ENCODE measurements around the gene PHF21B.

The PHF21B gene

DNA sequence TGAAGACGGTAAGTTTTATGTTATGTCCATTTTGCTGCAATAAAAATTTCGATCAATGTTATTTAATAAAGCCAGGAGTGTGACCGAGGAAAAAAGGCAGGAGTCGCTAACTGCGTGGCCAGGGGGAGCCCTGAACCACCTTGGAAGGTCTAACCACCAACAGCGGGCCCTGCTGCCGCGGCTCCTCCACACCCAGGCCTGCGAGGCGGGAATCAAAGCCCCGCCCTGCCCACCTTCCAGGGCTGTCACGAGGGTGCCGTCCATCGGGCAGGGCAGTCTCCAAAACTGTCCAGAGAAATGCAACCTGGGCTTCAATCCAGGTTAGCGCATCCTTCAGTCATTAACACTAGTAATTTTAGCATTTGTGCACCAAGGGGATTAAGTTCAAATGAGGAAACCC, 19.0 kb downstream of the PHF21B start:
- DNase-seq (ENCODE audit: low read depth in 2 of 2), result no peak

DNA sequence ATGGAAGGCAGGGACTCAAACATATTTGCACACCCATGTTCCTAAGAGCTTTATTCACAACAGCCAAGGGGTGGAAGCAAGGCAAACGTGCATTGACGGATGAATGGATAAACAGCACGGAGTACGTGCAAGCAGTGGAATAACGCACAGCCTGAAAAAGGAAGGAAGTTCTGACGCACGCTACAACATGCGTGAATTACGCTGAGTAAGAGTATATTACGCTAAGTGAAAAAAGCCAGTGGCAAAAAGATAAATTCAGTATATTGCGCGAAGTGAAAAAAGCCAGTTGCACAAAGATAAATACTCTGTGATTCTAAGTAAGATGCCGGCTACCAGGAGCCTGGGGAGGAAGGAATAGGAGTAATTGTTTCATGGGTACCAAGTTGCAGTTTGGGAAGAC, 19.5 kb downstream of the PHF21B start:
- no peak for DNase-seq (ENCODE audit: low read depth in 2 of 2)

DNA sequence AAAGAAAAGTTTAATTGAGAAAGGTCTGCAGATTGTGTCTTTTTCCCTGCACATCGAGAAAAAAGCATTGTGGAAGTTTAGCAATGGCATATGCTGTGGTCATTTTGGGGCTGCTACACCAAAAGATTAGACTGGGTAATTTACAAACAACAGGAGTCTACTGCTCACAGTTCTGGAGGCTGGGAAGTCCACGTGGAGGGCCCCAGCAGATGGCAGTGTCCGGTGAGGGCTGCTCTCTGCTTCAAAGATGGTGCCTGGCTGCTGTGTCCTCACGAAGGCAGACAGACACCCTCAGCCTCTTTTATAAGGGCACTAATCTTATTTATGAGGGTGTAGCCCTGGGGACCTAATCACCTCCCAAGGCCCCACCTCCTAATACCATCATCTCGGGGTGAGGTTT, 21.1 kb downstream of the PHF21B start:
- no peak for DNase-seq (ENCODE audit: low read depth in 2 of 2)

DNA sequence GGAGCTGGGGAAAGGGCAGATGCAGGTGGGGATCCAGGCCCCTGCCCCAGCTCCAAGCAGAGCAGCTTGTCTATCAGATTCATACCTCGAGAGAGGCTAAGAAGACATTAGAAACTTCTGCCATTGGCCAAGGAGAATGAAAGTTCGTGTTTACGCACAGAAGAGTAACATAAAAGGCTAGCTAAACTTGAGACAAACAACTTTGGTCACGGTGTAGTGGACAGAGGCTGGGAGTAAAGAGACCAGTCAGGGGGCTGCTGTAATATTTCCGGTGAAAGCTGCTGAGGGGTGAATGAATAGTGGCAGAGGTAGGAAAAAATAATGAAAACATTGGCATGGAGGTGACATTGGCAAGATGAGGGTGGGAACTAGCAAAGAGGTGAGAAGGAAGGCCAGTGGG, 22.9 kb downstream of the PHF21B start:
- DNase-seq (ENCODE audit: low read depth in 2 of 2), result no peak

DNA sequence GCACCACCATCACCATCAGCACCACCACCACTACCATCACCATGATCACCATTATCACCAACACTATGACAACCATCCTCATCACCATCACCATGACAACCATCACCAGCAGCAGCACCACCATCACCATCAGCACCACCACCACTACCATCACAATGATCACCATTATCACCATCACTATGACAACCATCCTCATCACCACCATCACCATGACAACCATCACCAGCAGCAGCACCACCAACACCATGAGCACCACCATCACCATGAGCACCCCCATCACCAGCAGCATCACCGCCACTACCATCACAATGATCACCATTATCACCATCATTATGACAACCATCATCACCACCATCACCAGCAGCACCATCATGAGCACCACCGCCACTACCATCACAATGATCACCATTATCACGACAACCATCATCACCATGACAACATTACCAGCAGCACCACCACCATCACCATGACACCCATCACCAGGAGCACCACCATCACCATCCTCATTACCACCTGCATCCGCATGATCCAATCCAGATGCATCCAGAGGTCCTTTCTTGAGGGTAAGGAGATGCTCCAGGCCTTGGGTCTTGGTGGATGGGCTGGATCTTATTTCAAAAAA, 23.8 kb downstream of the PHF21B start:
- no peak for DNase-seq (ENCODE audit: low read depth in 2 of 2)

DNA sequence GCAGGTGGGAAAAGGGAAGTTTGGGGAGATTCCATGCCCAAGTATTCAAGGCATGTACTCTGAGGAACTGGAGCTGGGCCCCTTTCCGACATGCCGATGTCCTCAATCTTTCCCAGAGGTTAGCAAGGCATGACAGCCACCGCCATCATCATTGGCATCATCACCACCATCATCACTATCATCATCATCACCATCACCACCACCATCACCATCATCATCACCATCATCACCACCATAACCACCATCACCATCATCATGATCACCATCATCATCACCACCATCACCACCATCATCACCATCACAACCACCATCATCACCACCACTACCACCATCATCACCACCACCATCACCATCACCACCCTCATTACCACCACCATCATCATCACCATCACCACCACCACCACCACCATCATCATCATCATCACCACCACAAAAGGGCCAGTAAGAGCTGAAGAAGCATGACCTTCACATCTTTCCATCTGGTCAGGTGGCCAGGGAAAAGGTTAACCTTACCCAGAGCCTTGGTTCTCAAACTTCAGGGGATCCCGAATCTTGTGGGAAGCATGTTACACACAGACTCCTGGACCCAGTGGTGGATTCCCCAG, 25.8 kb downstream of the PHF21B start:
- no peak for DNase-seq (ENCODE audit: low read depth in 2 of 2)

DNA sequence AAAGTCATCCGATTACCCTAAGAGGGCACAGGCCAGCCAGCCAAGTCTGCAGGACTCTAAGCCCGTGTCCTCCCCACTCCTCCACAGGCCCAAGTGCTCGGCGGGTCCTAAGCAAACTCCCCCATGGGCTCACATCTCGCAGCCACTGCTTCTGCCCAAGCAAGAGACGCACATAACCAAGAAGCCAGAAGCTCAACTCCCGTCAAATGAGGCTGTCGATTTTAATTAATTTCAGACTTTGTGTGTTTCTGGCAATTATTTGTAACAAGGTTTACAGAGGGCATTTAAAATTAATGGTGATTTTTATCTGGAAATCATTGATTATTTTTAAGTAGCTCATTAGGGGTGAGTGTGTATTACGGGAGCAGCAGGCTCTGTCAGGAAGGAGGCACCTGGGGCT, 27.4 kb downstream of the PHF21B start:
- no peak for DNase-seq (ENCODE audit: low read depth in 2 of 2)

DNA sequence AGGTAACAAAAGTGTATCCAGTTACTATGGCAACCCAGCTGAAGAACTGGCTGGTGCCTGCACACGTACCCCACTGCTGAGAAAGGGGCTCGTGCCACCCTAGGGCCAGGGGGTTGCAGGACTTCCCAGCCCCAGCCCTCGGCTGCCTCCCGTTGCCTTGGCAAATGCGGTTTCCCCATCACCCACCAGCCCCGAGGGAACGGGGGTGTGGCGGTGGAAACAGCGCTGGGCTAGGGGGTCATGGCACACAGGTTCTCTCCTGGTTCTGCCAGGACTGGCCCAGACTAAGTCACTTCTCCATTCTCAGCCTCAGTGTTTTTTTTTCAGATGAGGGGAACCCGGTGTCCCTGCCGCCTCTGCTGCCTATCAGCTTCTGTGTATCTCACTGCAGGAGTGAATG, 27.9 kb downstream of the PHF21B start:
- DNase-seq (ENCODE audit: low read depth in 2 of 2), result no peak

DNA sequence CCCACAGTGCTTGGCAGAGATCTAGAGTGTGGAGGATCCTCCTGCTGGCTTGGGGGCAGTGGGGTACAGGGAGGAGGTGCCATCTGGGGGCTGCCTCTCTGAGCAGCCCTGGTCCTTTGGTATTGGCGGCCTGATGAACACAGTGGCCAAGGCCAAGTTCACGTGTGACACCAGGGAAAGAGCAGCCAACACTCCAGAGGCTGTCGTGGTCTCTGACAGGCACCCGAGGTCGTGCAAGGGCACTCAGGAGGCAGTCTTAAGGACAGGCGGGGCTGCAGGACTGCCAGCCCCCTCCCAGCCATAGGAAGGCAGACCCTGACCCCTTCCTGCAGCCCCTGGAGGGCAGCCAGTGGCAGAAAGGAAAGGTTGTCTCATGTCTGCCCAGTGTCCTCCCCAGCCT, 30.7 kb downstream of the PHF21B start:
- DNase-seq (ENCODE audit: low read depth in 2 of 2), result no peak

DNA sequence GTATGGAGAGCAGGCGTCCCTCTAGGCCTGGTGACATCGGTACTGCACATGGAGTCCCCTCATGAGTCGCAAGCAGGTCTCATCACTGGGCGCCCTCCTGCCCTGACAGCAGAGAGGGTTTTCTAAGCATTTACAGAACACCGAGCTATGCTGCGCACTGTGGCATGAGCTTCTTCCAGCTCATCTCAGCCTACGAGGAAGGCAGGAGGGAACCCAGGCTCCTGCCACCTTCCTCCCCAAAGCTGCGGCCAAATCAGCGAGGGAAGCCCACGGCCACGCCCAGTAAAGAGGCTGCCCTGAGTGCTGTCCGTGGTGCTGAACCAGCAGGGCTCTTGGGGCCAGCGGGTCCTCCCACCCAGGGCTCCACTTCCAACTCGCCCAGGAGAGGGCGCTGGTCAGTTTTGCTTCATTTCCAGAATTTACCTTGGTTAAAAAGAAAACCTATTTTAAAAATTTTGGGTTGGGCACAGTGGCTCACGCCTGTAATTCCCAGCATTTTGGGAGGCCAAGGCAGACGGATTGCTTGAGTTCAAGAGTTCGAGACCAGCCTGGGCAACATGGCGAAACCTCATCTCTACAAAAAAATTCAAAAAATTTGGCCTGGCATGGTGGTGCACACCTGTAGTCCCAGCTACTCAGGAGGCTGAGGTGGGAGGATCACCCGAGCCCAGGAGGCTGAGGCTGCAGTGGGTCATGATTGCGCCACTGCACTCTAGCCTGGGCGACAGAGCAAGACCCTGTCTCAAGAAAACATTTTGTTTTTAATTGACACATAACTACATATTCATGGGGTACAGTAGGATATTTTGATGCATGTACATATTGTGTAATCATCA, 34.2 kb downstream of the PHF21B start:
- peak; percentile 69 to 80 for DNase-seq (ENCODE audit: low read depth in 2 of 2)

DNA sequence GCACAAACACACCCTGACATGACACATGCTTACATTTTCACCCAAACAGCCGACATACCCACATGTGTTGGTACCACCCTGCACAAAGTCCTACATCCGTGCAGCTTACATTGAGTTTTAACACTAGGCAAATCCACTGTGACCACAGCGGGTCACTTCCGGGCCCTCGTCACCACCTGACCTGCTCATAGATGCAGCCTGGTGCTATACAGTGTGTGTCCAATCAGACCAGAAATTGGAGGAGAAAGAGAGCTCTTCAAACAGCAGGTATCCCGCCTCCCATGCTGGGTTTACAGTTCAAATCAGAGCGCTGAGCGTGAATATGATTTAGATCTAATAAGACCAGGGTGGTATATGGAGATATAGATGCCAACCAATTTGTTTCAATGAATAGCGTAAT, 35.4 kb downstream of the PHF21B start:
- no peak for DNase-seq (ENCODE audit: low read depth in 2 of 2)

DNA sequence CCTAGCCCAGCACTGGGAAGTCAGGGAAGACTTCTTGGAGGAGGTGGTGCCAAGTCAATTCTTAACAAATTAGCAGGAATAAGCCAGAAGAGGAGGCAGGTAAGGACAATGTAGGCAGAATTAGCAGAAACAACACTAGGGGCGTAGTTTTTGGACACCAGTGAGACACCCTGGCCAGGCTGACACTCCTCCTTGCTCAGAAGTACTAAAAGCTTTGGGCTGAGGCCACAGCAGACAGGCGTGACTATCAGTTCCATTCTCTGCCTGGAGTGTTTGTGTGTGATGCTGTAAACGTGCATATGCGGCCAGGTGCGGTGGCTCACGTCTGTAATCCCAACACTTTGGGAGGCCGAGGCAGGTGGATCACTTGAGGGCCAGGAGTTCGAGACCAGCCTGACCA, 36.0 kb downstream of the PHF21B start:
- no peak for DNase-seq (ENCODE audit: low read depth in 2 of 2)

DNA sequence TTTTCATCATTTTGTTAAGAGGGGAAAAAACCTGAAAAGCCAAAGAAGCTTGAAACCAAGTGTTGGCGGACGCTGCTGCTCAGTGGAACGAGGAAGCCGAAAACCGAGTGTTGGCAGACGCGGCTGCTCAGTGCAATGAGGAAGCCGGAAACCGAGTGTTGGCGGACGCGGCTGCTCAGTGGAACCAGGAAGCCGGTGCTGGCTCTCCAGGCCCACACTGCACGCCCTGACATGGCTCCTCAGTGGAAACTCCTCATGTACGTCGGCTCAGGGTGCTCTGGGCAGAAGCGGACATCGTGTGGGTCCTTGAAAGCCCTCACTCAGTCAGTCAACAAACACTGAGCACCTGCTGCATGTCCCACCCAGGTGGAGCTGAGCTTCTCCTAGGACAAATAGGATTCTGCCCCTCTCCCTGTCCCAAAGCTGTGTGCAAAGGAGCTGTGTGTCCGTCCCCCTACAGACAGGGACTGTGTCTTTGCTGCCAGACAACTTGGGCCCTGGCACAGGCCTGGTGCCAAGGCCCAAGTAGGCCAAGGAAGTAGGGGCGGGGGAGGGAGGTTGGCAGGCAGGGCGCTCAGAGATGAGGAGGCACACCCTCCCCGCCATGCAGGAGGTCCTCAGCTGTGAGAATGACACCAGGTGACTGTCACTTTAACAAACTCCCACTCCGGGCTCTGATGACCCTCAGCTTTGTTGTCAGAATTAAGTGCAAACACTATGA, 37.3 kb downstream of the PHF21B start:
- DNase-seq (ENCODE audit: low read depth in 2 of 2), result no peak

DNA sequence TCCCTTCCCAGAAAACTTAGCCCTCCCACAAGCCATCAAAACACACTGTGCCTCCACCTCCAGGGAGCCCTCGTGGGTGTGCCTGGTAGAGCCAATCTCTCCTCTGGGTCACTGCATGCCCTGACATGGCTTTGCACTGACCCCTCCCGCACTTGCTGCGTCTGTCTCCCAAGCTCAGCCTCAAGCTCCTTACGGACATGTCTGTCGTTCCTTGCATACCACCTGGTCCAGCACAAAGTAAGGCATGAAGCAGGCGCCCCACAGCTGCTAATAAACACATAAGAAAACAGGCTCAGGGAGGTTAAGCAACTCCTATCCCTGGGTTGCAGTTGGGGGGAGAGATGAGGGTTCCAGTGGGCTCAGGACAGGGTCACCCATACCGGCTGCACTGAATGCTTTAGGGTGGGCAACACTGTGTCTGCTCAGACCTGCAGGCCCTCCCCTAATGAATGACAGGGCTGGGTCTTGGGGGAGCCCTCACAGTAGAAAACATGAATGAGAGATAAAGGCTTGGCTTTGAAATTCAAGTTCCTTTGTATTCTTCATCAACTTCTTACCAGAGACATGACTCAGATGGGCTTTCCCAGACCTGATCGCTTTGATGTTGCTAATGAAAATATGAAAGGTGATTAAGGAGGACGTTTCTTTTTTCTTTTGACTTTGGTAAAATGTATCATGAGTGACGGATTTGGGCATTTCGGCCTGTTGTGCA, 38.0 kb downstream of the PHF21B start:
- DNase-seq (ENCODE audit: low read depth in 2 of 2), result no peak

DNA sequence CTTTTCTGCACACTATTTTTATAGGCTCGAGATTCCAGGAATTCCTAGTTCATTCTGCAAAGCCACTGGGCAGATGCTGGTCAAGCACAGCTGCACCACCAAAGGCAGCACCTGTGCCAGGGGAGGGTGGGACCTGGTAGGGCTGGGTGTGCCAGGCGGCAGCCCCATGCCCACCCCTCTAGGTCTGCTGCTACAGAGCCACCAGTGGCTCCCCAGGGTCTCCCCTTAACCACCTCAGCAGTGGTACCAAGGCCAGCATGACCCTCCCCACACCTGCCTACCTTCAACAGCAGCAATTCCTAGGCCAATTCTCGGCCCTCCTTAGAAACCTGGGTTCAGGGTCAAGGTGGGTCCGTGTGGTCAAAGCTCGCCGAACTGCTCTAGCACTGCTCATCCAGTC, 39.5 kb downstream of the PHF21B start:
- no peak for DNase-seq (ENCODE audit: low read depth in 2 of 2)

DNA sequence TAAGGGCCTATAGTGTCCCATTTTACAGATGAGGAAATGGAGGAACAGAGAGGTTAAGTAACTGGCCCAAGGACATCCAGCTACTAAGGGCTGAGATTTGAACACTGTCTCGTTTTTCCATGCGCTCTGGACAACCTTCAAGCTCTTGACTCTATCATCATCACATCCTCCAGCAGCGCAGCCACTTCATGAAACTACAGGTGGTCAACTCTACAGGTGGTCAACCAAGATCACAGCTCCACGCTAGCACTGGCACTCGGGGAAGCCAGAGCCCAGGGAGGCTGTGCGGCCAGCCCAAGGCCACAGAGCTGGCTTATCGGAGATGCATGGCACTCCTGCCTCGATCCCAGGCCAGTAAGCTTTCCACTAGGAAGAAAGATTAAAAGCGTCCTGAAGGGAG, 40.0 kb downstream of the PHF21B start:
- DNase-seq (ENCODE audit: low read depth in 2 of 2), result no peak

DNA sequence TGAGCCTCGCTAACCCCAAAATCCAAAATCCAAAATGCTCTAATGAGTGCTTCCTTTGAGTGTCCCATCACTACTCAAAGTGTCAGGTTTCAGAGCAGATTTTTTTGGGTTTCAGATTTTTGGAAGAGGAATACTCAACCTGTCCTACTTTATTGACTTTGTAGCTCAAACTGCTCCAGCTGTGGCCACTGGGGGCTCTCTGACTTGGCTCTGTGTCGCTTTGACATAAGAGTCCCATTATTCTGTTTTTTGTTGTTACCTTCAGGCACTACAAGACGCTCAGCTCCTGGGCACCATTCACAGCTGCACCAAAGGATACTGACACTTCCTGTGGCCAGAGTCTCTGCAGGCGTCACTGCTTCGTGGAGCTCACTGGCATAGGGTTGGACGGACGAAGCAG, 41.1 kb downstream of the PHF21B start:
- no peak for DNase-seq (ENCODE audit: low read depth in 2 of 2)

DNA sequence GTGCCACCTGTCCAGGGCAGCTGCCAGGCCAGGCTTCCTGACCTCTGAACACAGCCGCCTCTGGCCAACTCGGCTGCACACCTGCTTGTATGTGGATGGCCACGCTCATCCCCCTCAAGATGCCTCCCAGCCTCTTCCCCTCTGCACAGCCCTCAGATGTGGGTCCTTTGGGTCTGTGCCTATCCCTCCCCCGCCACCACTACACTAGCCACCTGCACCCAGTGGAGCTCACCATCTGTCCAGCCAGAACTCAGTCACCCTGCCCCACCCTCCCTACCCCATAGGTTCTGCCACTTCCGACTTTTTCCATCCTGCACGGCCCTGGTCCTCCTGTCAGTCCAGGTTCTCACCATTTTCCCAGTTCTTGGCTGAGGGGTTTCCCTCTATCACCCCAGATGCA, 44.6 kb downstream of the PHF21B start:
- DNase-seq (ENCODE audit: low read depth in 2 of 2), result no peak

DNA sequence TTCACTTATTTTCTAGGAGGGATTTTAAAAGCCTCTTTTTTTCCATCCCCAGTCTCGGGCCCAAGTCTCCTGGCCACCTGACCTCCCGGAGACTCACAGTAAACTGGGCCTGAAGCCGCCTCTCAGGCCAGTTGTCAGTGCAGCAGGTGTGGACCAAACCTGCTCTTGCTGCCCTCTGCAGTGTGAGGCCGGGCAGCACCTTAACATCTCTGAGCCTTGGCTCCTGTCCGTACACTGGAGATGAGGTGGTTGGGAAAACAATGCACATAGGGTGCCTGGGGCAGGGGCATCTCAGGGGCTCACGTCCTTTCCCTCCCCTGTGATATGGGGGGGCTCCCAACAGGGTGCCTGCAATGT, 45.1 kb downstream of the PHF21B start:
- DNase-seq (ENCODE audit: low read depth in 2 of 2), result no peak

DNA sequence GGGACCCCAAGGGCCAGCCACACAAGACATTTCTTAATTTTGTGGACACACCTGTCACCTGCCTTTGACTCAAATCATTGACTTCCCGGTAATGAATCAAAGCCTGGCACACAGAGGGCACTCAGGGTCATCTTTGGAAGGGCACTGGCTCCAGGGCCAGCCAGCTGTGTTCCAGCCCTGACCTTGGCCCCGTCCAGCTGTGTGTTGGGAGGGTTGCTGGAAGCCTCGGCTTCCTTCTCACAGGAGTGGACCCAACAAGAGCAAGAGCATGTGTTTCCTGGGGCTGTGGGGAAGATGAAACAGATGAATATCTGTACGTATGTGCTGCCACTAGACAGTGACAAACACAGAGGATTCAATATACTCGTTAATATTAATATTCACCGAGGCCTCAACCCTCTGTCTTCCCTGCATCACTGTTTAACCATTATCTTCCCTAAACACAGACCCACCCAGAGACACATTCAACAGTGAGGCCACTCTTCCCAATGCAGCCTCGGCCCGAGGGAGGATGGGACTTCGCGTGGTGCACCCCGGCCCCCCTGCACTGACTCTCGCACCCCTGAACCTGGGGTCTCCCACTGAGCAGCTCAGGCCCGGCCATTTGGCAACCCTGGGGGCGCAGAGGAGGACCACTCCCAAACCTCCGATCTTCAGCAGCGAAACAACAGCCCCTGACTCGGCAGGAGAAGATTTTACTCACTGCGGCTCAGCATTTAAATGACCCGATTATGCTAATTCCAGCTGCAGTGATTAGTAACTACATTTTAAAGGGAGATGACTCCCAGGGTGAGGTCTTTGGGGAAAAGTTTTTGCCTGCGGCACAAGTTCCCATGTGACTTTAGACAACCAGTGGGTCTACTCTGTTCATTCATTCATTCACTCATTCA, 45.7 kb downstream of the PHF21B start:
- no peak for DNase-seq (ENCODE audit: low read depth in 2 of 2)

All from stimulated activated CD8-positive, alpha-beta memory T cell treated with anti-CD3 and anti-CD28 coated beads, Interleukin-2, amount 100 ng/mL, for 48 hours (primary cell).